Stimulated activated naive CD4-positive, alpha-beta T cell (primary cell): ENCODE data around the gene SCAF8.
"Not testable (repeated sequence)": the region's sequence is repeated elsewhere in the genome, so short reads cannot be mapped to it uniquely, and the experiment has no call there.

Experiments
- DNase-seq, 6 experiments: peaks; one replicate each; lab custom pipeline; 2025; lab: John Stamatoyannopoulos, UW

The SCAF8 gene

GRCh38 chr6:154785075-154785474 is 51.9 kb downstream of the SCAF8 start:
- no peak for DNase-seq

GRCh38 chr6:154786144-154786868 is 53.1 kb downstream of the SCAF8 start:
- no peak for DNase-seq

- no peak for DNase-seq
Observed at GRCh38 chr6:154791556-154792317, 58.5 kb downstream of the SCAF8 start.

- no peak for DNase-seq
Observed at GRCh38 chr6:154792325-154792724, 59.1 kb downstream of the SCAF8 start.

- no peak for DNase-seq
Observed at GRCh38 chr6:154792761-154793160, 59.5 kb downstream of the SCAF8 start.

- DNase-seq = no peak
Observed at GRCh38 chr6:154796484-154796883, 63.3 kb downstream of the SCAF8 start.

- DNase-seq = no peak
Observed at GRCh38 chr6:154797857-154798256, 64.6 kb downstream of the SCAF8 start.

- DNase-seq = no peak
Observed at GRCh38 chr6:154800338-154800737, 67.1 kb downstream of the SCAF8 start.

- peak in 3 of 6 experiments; percentile 24 to 55 (median 53) for DNase-seq
Observed at GRCh38 chr6:154805288-154805911, 72.2 kb downstream of the SCAF8 start.

- DNase-seq = no peak
Observed at GRCh38 chr6:154806804-154807203, 73.6 kb downstream of the SCAF8 start.

- not testable (repeated sequence) for DNase-seq
Observed at GRCh38 chr6:154811663-154812062, 78.4 kb downstream of the SCAF8 start.

- DNase-seq = no peak
Observed at GRCh38 chr6:154814063-154814462, 80.8 kb downstream of the SCAF8 start.

GRCh38 chr6:154815938-154816820 is 83.0 kb downstream of the SCAF8 start:
- DNase-seq = no peak

GRCh38 chr6:154821099-154821498 is 87.9 kb downstream of the SCAF8 start:
- DNase-seq = no peak

- DNase-seq = no peak
Observed at GRCh38 chr6:154821638-154822037, 88.4 kb downstream of the SCAF8 start.

GRCh38 chr6:154822947-154823558 is 89.8 kb downstream of the SCAF8 start:
- DNase-seq = no peak

GRCh38 chr6:154824076-154824475 is 90.9 kb downstream of the SCAF8 start:
- no peak for DNase-seq

GRCh38 chr6:154829970-154830369 is 96.8 kb downstream of the SCAF8 start:
- DNase-seq = no peak

- DNase-seq = no peak
Observed at GRCh38 chr6:154830771-154831170, 97.6 kb downstream of the SCAF8 start.

- no peak for DNase-seq
Observed at GRCh38 chr6:154835307-154835706, 102.1 kb downstream of the SCAF8 start.

GRCh38 chr6:154839546-154839945 is 106.3 kb downstream of the SCAF8 start:
- no peak for DNase-seq

GRCh38 chr6:154840363-154840762 is 107.1 kb downstream of the SCAF8 start:
- no peak for DNase-seq
